HG02798 (cell line): ENCODE results near the gene ADCY4.

ENCODE experiments used
- ATAC-seq: cut with Tn5 transposase; IDR thresholded peaks from one replicate; pipeline ENCODE4 v1.9.1; 2021; ENCODE audit warnings: mild to moderate bottlenecking; ENCODE audit not compliant: unreplicated experiment, poor library complexity

The ADCY4 gene

DNA sequence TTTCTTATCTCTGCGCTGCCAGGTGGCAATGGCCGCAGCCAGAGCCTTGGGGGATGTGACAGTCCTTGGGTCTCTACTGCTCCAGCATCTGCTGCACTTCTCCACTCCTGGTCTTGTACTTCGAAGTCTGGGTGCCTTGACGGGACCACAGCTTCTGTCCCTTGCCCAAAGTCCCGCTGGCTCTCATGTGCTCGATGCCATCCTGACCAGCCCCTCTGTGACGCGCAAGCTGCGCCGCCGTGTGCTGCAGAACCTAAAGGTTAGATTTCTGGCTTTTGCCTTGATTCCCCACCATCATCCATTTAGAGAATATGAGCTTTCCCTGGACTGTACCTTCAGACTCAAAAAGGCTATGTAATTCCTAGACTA, 30.9 kb downstream of the ADCY4 start:
- no peak for ATAC-seq

DNA sequence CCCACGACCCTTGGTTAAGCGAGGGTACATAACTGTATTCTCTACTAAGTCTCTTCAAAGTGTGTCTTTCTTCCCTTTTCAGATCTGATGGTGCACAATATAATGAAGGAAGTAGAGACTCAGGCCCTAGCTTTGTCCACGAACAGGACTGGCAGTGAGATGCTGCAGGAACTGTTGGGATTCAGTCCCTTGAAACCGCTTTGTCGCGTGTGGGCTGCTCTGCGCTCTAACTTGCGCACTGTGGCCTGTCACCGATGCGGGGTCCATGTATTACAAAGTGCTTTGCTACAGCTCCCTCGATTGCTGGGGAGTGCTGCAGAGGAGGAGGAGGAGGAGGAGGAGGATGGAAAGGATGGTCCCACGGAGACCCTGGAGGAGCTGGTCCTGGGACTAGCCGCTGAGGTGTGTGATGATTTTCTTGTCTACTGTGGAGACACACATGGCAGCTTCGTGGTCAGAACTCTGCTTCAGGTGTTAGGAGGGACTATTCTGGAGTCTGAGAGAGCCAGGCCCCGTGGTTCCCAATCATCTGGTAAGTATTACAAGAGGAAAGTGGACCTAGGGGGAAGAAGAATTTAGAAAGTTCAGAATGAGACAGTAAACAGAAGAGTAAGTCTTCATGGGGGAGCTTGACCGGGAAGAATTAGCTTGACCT, 34.4 kb downstream of the ADCY4 start:
- no peak for ATAC-seq

DNA sequence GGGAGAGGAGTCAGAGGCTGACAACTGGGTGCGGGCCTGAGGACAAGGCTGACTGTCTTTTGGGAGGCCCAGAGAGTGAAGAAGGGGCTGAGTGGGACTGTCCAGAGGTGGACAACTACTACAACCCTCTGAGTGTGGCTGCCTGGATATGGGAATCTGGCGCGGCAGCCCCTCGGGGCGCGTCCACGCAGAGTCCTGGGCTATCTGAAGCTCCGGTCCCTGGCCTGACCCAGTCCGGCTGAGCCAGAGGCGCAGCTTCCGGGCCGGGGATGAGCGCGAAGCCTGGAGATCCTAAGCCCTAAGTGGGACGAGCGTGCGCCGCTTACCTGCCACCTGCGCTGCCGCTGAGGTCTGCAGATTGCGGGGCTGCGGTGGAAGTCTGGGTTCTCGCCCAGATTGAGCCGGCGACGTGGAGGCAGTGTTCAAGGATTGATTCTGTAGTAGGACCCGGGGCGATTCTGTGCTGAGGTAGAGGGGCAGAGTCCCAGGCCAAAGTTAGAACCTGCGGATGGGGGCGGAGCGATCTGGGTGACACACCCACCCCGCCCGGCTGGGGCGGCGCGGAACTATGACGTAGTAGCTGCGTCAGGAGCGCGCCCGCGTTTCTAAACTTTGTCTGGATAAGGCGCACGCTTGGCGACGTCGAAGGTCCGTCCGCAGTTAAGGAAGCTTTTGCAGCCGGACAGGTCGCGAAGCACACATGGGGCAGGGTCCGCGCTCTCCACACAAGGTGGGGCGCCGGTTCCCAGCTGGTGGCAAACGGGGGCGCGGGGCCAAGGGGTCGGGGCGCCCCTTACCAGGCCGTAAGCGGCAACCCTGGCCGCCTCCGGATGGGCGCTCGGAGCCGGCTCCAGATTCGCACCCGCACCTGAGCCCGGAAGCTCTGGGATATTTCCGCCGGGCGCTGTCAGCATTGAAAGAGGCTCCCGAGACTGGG, 35.3 kb downstream of the ADCY4 start, which contains the start of the genes DHRS1 and NOP9:
TSS of gene DHRS1 (minus strand) at position 526 of the 937 bp plus-strand sequence. CDS start 674 bp downstream, outside the sequence.
TSS of gene NOP9 (plus strand) at position 596 of the 937 bp plus-strand sequence. CDS start at position 701, 105 bp downstream.
- ATAC-seq, result peak; percentile 87

DNA sequence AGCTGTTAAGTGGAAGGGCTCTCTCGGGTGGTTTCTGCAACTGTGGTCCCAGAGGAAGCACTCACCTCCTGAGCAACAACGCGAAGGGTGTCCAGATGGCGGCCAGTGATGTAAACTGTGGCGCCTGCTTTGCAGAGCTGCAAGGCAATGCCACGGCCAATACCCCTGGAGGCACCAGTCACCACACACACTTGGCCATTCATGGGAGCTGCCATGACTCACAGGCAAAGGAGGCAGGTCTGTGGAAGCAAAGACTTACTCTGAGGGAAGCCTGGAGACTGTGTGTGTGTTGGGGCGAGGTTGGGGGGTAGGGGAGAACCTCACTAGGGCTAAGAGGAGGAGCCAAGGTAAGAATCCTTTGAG, 36.0 kb downstream of the ADCY4 start:
- ATAC-seq, result peak; percentile 7

DNA sequence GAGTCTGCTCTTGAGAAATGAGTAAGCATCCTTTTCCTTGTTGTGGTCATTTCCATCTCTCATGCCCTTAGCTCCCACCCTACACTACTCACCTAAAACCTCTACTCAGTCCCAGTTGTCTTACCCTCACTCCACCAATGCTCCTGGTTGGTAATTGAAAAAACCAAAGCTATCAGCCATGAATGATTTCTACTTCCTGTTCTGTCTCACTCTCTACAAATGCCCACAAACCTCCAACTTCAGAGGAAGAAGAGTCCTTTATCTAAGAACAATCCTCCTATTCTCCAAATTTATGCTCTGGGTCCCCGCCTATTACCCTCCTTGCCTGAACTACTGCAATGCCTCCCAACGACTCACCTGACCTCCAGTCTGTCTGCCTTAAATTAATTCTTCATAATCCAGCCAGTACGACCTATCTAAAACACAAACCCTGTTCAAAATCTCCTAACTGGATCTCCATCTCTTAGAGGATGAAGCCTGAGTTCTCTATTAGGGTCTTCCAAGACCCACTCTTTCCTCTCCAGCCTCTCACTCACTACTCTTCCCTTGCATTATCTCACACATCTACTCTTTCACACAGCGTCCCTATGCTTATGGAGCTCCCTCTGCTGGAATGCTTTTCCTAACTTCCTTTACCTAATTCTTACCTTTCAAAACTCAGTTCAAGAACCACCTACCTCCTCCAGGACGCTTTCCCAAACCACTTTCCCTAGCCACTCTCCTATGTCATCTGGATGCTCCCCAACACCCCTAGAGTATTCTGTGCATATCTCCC, 37.5 kb downstream of the ADCY4 start:
- peak; percentile 2 for ATAC-seq

DNA sequence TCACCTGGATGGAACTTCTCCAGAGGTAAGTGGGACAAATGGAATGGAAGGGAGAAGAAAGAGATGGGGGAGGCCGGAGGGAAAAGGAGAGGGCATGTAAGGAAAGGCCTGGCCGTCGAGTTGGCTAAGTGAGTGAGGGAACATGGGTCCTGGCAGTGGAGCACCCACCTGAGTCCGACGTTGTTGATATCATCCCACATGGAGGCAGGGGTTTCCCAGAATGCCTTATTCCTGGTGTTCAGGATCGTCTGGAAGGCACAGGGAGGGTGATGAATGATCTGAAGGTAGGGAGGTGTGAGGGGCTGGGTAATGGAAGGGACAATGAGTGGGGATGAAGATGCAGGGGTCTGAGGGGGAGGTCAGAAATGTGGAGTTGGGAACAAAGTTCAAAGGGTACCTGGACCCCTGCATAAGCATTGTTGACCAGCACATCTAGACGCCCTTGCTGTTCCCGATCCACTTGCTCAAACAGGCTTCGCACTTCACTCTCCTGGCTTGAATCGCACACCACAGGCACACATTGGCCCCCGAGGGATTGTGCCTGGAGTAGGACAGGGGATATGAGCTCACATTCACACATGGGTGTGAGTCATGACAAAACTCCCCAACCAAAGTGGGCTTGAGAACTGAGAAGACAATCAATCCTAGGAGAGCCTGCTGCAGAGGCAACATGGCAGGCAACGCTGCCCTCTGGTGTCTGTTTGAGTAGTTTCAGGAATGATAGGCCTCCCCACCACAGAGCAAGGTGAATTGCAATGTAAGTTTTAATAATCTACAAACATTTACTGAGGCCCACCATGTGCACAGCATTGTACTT, 38.3 kb downstream of the ADCY4 start:
- peak; percentile 36 for ATAC-seq

DNA sequence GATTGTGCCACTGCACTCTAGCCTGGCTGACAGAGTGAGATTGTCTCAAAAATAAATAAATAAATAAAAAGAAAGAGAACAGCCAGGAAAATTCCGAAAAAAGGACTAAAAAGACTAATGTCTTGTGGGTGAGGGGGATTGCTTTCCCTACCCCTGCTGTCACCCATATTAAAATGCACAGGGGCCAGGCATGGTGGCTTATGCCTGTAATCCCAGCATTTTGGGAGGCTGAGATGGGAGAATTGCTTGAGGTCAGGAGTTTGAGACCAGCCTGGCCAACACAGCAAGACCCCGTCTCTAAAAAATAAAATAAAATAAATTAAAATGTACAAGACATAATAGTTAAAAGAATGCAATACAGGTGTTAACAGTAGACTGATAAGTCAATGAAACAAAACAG, 41.3 kb downstream of the ADCY4 start:
- ATAC-seq, result no peak

DNA sequence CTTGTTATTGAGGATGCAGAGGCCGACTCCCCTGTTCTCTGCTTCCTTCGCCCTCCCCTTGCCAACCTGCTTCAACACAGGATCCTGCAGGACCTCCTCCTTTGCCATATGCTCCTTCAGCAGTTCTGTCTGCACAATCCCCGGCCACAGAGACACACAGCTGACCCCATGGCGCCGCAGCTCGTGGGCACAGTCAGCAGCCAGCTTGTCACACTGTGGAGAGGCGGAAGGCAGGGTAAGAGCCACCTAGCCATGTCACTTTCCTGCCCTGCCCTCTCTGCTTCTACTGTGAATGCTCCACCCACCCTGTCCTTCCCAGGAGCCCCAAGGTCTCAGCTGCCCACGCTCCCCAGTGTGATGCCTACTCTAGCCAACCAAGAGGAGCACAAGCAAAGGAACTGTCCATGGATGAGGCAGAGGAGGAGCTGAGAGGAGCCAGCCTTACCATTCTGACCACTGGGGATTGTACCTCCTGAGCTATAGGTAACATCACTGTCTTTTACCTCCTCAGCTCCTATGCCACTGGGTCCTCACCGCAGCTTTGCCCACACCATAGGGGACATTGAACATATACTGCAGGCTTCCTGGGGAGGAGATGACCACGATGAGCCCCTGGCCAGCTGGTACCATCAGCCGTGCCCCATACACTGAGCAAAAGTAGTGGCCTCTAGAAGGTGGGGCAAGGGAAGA, 42.6 kb downstream of the ADCY4 start:
- ATAC-seq, result no peak

DNA sequence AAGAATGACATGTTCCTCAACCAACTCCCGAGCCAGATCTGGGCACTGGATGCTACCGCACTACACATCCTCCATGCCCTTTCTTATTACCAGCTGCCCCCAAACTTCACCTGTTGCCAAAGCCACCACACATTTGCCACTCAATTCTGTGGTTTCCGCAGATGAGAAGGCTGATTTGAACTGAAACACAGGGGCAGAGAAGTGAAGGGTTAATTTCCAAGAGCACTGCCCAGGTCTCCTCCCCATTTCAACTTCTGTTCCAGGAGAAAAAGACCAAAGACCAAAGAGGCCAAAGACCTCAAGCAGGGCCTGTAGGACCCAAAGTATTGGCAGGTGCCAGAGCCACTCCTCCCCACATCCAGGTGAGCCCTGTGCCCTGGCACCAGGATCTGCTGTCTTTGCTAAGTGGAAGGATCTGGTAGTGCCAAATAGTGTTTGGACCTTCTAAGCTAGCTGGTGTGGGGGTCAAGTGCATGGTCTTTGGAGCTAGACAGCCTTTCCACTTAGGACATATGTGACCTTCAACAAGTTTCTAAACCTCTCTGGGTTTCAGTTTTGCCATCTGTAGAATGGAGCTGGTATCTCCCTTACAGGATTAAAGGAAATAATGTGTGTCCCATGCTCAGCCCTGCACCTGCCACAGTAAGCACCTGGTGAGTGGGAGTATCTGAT, 43.3 kb downstream of the ADCY4 start:
- ATAC-seq, result no peak

DNA sequence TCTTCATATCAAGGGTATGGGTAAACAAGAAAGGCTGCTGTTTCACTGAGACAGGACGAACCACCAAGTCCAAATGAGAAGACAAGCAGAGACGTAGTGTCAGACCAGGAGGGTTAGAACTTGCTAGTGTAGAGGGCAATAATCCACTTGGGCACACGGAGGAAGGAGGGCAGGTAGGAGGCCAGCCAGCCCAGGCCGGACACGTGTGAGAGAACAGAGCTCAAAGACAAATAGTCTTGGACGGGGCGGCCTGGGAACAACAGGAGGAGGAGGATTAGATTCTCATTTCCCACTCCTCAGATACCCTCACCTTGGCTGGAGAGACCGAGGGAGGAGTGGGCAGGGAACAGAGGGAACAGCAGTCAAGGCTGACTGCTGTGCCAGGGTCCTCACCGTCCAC, 44.1 kb downstream of the ADCY4 start:
- no peak for ATAC-seq

DNA sequence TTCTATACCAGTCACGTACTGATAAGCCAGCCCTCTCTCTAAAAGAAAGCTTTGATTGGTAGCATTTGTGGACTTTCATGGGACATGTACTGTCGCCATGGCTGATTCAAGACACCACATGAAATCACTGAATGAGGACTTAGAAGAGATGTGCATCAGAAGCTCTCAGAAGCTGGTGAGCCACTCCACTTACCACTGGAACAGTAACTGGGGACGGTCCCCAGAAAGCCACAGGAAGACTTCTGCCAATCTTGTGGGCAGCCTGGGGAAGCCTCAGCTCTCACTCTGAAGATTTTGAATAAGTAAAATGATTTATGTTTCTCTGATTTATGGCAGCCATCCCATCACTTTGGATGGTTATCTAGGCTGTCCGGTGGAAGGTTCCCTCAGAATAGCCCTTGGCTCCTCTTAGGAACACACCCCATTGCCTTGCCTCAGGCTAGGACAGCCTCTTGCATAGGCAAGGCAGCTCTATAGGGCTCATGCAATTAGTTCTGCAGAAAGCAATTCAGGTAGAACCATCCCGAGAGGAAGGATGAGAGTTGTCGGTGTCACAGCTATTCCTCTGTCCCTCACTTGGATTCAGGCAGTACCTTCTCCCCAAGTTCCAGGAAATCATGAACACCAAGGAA, 45.1 kb downstream of the ADCY4 start:
- ATAC-seq, result peak; percentile 60

DNA sequence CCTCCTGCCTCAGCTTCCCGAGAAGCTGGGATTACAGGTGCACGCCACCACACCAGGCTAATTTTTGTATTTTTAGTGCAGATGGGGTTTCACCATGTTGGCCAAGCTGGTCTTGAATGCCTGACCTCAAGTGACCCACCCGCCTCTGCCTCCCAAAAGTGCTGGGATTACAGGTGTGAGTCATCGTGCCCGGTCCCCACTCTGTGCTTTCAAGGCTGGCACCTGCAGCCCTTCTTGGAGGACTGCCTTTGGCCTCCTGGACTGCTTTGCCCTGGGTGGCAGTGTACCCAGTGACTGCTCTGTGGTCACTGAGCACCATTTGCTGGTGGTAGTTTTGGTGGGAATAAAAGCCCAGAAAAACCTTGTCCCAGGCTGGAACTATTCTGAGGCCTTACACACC, 47.9 kb downstream of the ADCY4 start:
- no peak for ATAC-seq

DNA sequence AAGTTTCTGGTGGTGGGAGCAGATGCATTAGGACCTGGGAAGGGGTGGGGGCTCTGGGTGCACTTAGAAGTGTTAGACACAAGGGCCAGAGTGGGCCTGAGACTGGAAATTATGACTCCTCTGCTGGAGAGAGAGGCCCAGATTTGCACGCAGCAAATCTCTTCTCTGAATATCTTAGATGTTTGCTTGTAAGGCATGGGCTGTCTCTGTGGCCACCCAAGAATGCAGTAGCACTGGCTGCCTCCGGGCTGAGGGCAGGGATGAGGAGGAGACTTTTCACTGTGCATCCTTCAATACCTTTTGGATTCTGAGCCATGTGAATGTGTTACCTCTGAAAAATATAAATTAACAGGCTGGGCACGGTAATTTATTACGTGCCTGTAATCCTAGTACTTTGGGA, 49.5 kb downstream of the ADCY4 start:
- no peak for ATAC-seq

DNA sequence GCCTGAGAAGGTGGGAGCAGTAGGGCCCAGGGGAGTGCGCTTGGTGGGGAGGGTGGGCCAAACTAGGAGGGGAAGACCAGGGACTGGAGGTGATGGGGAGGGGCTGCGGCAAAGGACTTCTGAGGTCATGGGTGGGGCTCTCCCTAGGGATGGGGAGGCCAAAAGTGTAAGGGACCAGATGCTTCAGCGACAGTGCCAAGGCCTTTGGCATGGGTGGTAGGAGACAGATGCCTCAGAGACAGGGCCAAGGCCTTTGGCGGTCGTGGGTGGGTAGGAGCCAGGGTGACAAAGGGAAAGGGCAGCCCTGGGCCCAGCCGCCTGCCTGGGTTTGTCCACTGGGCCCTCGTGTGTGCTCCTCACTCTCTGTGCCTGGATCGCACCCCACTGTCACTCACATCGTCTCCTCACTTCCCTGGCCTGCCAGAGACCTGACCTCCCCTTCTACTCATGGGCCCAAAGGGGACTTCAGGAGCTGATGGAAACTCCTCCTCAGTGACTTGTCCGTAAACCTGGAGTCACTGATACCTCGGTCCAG, 50.3 kb downstream of the ADCY4 start:
- no peak for ATAC-seq

DNA sequence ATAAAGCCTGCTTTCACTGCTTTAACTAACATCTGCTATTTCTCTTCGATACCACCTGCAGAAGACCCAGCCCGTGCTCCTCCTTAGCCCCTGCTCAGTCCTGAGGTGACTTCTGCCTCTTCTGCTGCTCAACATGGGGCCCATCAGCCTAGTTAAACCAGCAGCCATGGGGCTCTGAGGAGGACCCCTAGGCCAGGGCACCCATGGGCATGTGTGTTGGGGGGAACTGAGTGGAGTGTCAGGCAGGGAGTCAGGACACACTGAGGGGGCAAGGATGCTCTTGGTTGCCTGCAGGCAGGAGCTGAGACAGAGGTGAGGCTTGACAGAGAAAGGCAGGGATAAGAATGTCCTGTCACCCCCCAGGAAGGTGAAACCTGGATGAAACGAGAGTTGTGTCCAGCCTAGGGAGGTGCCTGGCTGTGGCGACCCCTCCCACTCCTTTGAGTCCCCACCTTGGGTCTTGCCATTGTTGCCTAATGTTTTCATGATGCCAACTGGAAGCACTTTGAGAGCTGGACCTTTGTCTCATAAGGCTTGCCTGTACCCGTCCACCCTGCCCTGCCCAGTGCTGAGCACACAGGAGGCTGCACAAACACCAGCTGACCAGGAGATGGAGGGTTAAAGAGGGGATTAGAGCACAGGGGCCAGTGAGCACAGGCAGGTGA, 50.9 kb downstream of the ADCY4 start:
- ATAC-seq, result no peak

DNA sequence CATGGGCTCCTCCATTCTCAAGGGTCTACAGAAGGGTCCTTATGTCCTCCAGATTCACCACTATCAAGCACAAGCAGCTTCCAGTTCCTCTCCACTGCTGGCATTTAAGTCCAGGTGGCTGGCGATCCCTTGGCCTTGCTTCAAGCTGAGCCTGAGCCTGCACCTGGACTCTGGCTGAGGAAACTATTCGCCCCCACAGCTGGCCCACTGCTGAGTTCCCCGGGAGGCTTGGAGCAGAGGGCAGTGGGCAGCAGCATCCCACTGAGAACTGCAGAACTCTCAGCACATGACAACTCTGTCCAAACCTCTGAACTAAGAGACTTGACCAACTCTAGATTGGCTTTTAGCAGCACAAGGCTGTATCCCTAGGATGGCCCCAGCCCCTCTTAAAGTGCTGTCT, 52.1 kb downstream of the ADCY4 start:
- no peak for ATAC-seq

DNA sequence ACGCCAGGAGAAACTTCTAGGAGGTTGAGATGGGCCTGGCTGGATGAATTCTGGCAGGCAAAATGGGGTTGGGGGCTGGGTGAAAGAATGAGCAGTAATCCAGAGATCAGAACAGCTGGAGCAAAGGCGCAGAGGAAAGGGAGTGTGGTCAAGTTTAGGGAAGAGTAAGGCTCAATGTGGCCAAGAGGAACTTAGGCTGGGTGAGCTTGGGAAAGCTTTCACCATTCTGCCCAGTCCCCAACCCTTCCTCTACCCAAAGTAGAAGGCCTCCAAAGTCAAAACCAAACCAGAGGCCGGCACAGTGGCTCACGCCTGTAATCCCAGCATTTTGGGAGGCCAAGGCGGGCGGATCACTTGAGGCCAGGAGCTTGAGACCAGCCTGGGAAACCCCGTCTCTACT, 53.2 kb downstream of the ADCY4 start:
- no peak for ATAC-seq
